ENCODE measurements around the gene PDIA3. TPM values are rescaled to one million over a fixed set of nuclear protein-coding genes. Genes with fewer than 3 reads are reported as not detected.
"Not testable (repeated sequence)": the region's sequence is repeated elsewhere in the genome, so short reads cannot be mapped to it uniquely, and the experiment has no call there.

Gene PDIA3
- total and polyA plus RNA-seq, 4 experiments from 2014 or later, result 232 to 411 (median 320) TPM

DNA sequence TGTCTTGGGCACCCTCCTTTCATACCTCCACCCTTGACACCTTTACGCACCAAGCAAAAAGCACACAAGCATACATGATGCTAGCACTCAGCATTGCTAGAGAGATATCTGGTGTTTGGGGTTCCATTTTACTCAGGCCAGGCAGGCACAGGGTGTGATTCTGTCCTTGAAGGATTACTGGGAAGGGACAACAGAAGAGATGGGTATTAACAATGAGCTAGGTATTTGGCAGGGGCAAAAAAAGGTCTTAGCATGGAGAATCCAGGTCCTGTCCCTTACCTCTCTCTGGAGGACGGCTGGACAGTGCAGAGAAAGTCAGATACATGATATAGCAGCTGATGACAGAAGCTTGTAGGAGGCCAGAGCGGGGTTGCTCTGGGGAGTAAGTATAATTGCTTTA is 50.3 kb downstream of the PDIA3 start:
- peak overlapping the region in 1 of 8 donors; percentile 22 for H3K4me3 Mint-ChIP-seq
- no peak for DNase-seq
- intact Hi-C loops (cut with micrococcal nuclease), result no loop called here
- CTCF ChIA-PET (ENCODE audit: partially characterized antibody), result interaction anchor here (3.1 kb wide), 1 partner anchor 20 kb away, joined by 11 read pairs; the partner anchor contains the start of gene ELL3
- Histone ChIP-seq H3K36me3 (ENCODE audit: insufficient read depth, low read length) (peaks cover 44% of the 10 kb centered on the region), H3K27me3 (ENCODE audit: insufficient read depth, low read length) (no peaks in the 10 kb centered on the region), H3K27ac (ENCODE audit: low read depth, low read length) (no peak overlapping the region), H3K4me3 (ENCODE audit: low read length in 2 of 2) (no peak overlapping the region), H3K9me3 (ENCODE audit: control insufficient read depth in 1 of 2, low read length in 2 of 2) (no peaks in the 10 kb centered on the region), H3K4me1 (ENCODE audit: insufficient read depth, low read length) (peaks cover 60% of the 10 kb centered on the region)
- H3K4me1 Mint-ChIP-seq, result peaks cover 34 to 88% (median 63%) of the 10 kb centered on the region in 4 donors
- H3K27me3 Mint-ChIP-seq, result no peaks in the 10 kb centered on the region
- POLR2A ChIA-PET (ENCODE audit: partially characterized antibody), result interaction anchor here (0.6 to 1.3 kb wide), 4 partner anchors 15 to 286 kb away, joined by 3 to 4 read pairs (median 3); partner anchors contain the start of genes ELL3 and MFAP1
- peaks cover 57 to 83% of the 10 kb centered on the region in 2 donors for H3K36me3 Mint-ChIP-seq
- H3K27ac Mint-ChIP-seq, result peak overlapping the region in 5 of 7 donors; percentile 19 to 82 (median 49)
- no peaks in the 10 kb centered on the region for H3K9me3 Mint-ChIP-seq

DNA sequence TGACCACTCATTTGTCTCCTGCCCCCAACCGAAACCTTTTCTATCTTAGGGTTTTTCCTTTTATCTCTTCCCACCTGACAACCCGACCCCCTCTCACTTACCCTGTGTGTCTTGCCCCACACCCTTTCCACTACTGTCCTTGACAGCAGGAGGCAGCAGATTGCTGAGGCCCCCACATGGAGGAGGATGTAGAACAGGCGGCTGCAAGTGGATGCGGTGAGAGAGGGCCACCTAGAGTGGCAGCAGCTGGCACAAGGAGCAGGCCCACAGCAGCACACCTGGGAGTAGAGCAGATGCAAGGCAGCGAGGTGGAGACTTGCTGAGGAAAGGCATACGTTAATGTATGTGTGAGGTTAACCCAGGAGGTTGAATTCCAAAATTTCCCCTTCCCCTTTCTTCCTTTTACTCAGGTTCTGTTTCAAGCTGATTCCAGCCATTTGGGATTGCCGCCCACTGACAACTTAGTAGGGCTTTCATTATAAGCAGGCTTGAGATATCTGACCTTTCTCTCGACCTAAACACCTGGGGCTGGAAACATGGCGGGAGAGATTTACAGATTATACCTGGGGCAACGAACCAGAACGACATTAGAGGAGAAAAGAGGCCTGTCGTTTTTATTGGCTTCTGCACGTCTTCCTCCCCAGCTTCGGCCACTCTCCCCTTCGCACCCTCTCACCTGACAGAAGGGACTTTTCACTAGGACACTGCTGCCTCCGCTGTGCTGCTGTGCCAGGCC is 53.1 kb downstream of the PDIA3 start:
- DNase-seq, result no peak
- H3K36me3 ChIP-seq (ENCODE audit: insufficient read depth, low read length), result peaks cover 37% of the 10 kb centered on the region
- H3K4me3 ChIP-seq (ENCODE audit: low read length in 2 of 2), result no peak overlapping the region
- POLR2A ChIA-PET (ENCODE audit: partially characterized antibody), result interaction anchor here (0.6 to 6.7 kb wide), 10 partner anchors 8 to 1592 kb away, joined by 3 to 92 read pairs (median 8); partner anchors contain the start of genes ELL3, MFAP1, PDIA3 and SERF2
- H3K4me1 Mint-ChIP-seq, result peaks cover 21 to 66% (median 50%) of the 10 kb centered on the region in 4 donors
- H3K36me3 Mint-ChIP-seq, result peaks cover 48 to 70% of the 10 kb centered on the region in 2 donors
- peaks cover 43% of the 10 kb centered on the region for H3K4me1 ChIP-seq (ENCODE audit: insufficient read depth, low read length)
- peak overlapping the region; percentile 76 for H3K27ac ChIP-seq (ENCODE audit: low read depth, low read length)
- H3K4me3 Mint-ChIP-seq, result peak overlapping the region in 5 of 8 donors; percentile 25 to 41 (median 36)
- no peaks in the 10 kb centered on the region for H3K27me3 Mint-ChIP-seq
- H3K27me3 ChIP-seq (ENCODE audit: insufficient read depth, low read length), result no peaks in the 10 kb centered on the region
- no peaks in the 10 kb centered on the region for H3K9me3 Mint-ChIP-seq
- no peaks in the 10 kb centered on the region for H3K9me3 ChIP-seq (ENCODE audit: control insufficient read depth in 1 of 2, low read length in 2 of 2)
- H3K27ac Mint-ChIP-seq, result peak overlapping the region; percentile 81 to 100 (median 99)
- CTCF ChIA-PET (ENCODE audit: partially characterized antibody), result no interaction called here
- intact Hi-C loops (cut with micrococcal nuclease), result no loop called here

DNA sequence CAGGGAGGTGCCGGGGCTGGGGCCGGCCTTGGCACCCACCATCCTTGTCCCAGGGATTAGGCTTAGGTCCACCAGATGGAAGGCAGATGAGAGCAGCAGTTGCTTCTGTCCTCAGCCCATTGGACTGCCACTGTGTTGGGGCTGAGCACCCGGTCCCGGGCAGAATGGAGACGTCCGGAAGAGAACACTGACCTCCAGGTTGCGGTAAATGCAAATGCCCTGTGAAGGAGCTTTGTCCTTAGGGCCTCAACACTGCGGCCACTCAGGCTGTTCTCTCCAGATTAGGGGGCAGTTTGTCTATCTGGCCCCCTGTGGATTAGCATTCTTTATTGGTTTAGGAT is 53.7 kb downstream of the PDIA3 start, which contains the start of gene SERINC4:
Gene SERINC4, minus strand, starts transcription at position 276 of the 341 bp plus-strand sequence. Its CDS starts 234 bp downstream, at position 42.
- Histone ChIP-seq H3K27ac (ENCODE audit: low read depth, low read length) (peak within 1 kb of the TSS; percentile 76), H3K36me3 (ENCODE audit: insufficient read depth, low read length) (peaks cover 37% of the 10 kb centered on the region), H3K27me3 (ENCODE audit: insufficient read depth, low read length) (no peaks in the 10 kb centered on the region), H3K4me1 (ENCODE audit: insufficient read depth, low read length) (peaks cover 38% of the 10 kb centered on the region), H3K4me3 (ENCODE audit: low read length in 2 of 2) (peak within 1 kb of the TSS; percentile 96 to 97), H3K9me3 (ENCODE audit: control insufficient read depth in 1 of 2, low read length in 2 of 2) (no peaks in the 10 kb centered on the region)
- Mint-ChIP-seq H3K9me3 (no peaks in the 10 kb centered on the region), H3K27ac (peak within 1 kb of the TSS; percentile 92 to 100 (median 99)), H3K36me3 (peaks cover 48 to 70% of the 10 kb centered on the region in 2 donors), H3K27me3 (no peaks in the 10 kb centered on the region), H3K4me3 (peak within 1 kb of the TSS; percentile 98 to 100 (median 100)), H3K4me1 (peaks cover 18 to 60% (median 45%) of the 10 kb centered on the region in 4 donors)
- ChIA-PET POLR2A (ENCODE audit: partially characterized antibody) (interaction anchor here (0.6 to 6.7 kb wide), 18 partner anchors 8 to 1592 kb away, joined by 3 to 92 read pairs (median 5); partner anchors contain the start of genes ELL3, MFAP1, PDIA3 and SERF2), CTCF (ENCODE audit: partially characterized antibody) (interaction anchor here (1.3 kb wide), 2 partner anchors 23 to 29 kb away, joined by 4 to 6 read pairs; partner anchors contain the start of gene ELL3)
- intact Hi-C loops (cut with micrococcal nuclease), result loop anchor here (1.0 kb wide), 3 partner anchors 8 to 24 kb away; partner anchors contain the start of genes MFAP1 and SERF2
- no peak for DNase-seq

DNA sequence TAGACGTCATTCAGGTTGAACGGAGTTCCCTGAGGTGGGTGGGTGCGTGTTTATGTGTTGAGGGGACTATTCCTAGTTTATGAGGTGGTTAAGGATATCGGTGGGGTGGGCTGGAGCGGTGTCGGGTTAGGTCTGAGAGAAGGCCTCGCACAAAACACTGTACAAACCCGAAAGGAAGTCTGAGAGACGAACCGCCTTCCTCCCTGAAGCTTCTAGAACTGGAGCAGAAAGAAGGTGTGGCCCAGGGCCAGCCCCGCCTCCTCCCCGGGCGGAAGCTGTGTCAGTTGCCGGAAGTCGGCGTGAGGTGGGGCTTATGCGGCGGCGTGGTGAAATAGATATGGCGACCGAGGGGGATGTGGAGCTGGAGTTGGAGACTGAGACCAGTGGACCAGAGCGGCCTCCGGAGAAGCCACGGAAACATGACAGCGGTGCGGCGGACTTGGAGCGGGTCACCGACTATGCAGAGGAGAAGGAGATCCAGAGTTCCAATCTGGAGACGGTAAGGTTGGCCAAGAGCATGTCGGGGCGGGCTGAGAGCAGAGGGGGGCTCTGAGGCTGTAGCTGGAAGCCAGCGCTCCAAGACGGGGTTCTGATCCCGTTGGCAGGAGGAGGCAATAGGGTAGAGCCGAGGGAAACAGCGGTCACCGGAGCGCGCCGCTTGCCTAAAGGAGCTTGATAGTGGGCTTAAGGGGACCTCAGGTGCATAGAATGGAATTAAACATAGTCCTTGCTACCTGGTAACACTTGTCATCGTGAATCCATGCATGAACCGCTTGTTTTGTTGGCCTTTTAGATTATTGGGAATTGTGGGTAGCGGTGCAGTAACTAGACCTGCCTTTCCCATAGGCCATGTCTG is 54.3 kb downstream of the PDIA3 start, which contains the start of gene HYPK:
Gene HYPK, plus strand, starts transcription at position 314 of the 856 bp plus-strand sequence. Its CDS starts 24 bp downstream, at position 338.
- H3K4me3 ChIP-seq (ENCODE audit: low read length in 2 of 2), result peak within 1 kb of the TSS; percentile 96 to 97
- Mint-ChIP-seq H3K4me3 (peak within 1 kb of the TSS; percentile 98 to 100 (median 100)), H3K27ac (peak within 1 kb of the TSS; percentile 92 to 100 (median 99)), H3K4me1 (peaks cover 16 to 55% (median 39%) of the 10 kb centered on the region in 4 donors), H3K9me3 (no peaks in the 10 kb centered on the region), H3K27me3 (no peaks in the 10 kb centered on the region), H3K36me3 (peaks cover 49 to 69% of the 10 kb centered on the region in 2 donors)
- no peaks in the 10 kb centered on the region for H3K27me3 ChIP-seq (ENCODE audit: insufficient read depth, low read length)
- peaks cover 34% of the 10 kb centered on the region for H3K36me3 ChIP-seq (ENCODE audit: insufficient read depth, low read length)
- intact Hi-C loops (cut with micrococcal nuclease), result loop anchor here (1.0 kb wide), 3 partner anchors 8 to 24 kb away; partner anchors contain the start of genes MFAP1 and SERF2
- POLR2A ChIA-PET (ENCODE audit: partially characterized antibody), result interaction anchor here (0.6 to 6.7 kb wide), 22 partner anchors 9 to 1593 kb away, joined by 3 to 92 read pairs (median 4); partner anchors contain the start of genes ELL3, GOLM2, MFAP1 and PDIA3
- CTCF ChIA-PET (ENCODE audit: partially characterized antibody), result interaction anchor here (1.1 to 1.3 kb wide), 3 partner anchors 10 to 30 kb away, joined by 4 to 6 read pairs (median 4); partner anchors contain the start of gene ELL3
- peak; percentile 90 to 94 (median 91) for DNase-seq
- H3K4me1 ChIP-seq (ENCODE audit: insufficient read depth, low read length), result peaks cover 32% of the 10 kb centered on the region
- peak within 1 kb of the TSS; percentile 76 for H3K27ac ChIP-seq (ENCODE audit: low read depth, low read length)
- H3K9me3 ChIP-seq (ENCODE audit: control insufficient read depth in 1 of 2, low read length in 2 of 2), result no peaks in the 10 kb centered on the region

DNA sequence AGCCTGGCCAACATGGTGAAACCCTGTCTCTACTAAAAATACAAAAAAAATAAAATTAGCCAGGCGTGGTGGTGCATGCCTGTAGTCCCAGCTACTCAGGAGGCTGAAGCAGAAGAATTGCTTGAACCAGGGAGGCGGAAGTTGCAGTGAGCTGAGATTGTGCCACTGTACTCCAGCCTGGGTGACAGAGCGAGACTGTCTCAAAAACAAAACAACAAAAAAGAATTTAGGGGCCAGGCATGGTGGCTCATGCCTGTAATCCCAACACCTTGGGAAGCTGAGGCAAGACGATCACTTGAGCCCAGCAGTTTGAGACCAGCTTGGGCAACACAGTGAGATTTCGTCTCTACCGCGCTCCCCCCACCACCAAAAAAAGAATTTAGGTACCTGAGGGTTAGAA is 56.4 kb downstream of the PDIA3 start:
- Mint-ChIP-seq H3K27ac (peak overlapping the region in 2 of 7 donors; percentile 1 to 92), H3K36me3 (peaks cover 52 to 71% of the 10 kb centered on the region in 2 donors), H3K4me1 (peaks cover 16 to 39% (median 30%) of the 10 kb centered on the region in 4 donors)
- H3K27ac ChIP-seq (ENCODE audit: low read depth, low read length); H3K27me3 ChIP-seq (ENCODE audit: insufficient read depth, low read length); intact Hi-C loops (cut with micrococcal nuclease); H3K9me3 Mint-ChIP-seq; H3K4me3 ChIP-seq (ENCODE audit: low read length in 2 of 2); H3K27me3 Mint-ChIP-seq; H3K9me3 ChIP-seq (ENCODE audit: control insufficient read depth in 1 of 2, low read length in 2 of 2); H3K4me3 Mint-ChIP-seq; DNase-seq: not testable (repeated sequence)
- CTCF ChIA-PET (ENCODE audit: partially characterized antibody), result interaction anchor here (0.8 kb wide), 1 partner anchor 25 kb away, joined by 3 read pairs; no protein-coding TSS in a partner anchor
- peaks cover 29% of the 10 kb centered on the region for H3K4me1 ChIP-seq (ENCODE audit: insufficient read depth, low read length)
- POLR2A ChIA-PET (ENCODE audit: partially characterized antibody), result interaction anchor here (4.4 to 6.7 kb wide), 2 partner anchors 11 to 21 kb away, joined by 62 to 92 read pairs; partner anchors contain the start of genes MFAP1, SERF2 and WDR76
- H3K36me3 ChIP-seq (ENCODE audit: insufficient read depth, low read length), result peaks cover 34% of the 10 kb centered on the region

DNA sequence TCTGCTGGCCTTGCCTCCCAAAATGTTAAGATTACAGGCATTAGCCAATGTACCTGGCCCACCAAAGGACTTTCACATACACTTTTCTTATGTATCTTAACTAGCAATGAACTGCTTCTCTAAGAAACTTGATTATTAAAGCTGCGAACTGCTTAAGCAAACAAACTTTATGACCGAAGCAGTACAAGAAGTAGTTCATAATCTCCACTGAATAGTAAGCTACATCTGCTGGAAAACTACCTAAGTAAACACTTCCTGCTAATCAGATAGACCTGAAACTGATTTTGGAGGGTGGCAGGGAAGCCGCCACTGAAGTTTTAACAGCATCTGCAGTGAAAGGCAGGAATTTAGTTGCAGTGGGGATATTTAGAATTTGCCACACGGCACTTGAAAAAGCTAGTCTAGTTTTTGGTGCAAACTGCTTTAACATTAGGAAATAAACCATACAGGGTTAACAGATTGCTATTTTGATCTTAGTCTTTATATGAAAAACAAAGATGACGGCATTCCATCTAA is 62.3 kb downstream of the PDIA3 start:
- no peaks in the 10 kb centered on the region for H3K27me3 Mint-ChIP-seq
- no peak overlapping the region for H3K4me3 ChIP-seq (ENCODE audit: low read length in 2 of 2)

More for the DNA sequence above, 62.3 kb downstream of the PDIA3 start:
- H3K36me3 Mint-ChIP-seq, result peaks cover 46 to 71% of the 10 kb centered on the region in 2 donors
- H3K9me3 Mint-ChIP-seq, result no peaks in the 10 kb centered on the region
- Histone ChIP-seq H3K4me1 (ENCODE audit: insufficient read depth, low read length) (no peaks in the 10 kb centered on the region), H3K27ac (ENCODE audit: low read depth, low read length) (no peak overlapping the region), H3K36me3 (ENCODE audit: insufficient read depth, low read length) (peaks cover 69% of the 10 kb centered on the region), H3K27me3 (ENCODE audit: insufficient read depth, low read length) (no peaks in the 10 kb centered on the region), H3K9me3 (ENCODE audit: control insufficient read depth in 1 of 2, low read length in 2 of 2) (no peaks in the 10 kb centered on the region)
- no peak for DNase-seq
- intact Hi-C loops (cut with micrococcal nuclease), result no loop called here
- CTCF ChIA-PET (ENCODE audit: partially characterized antibody), result interaction anchor here (0.6 to 1.6 kb wide), 2 partner anchors 15 to 27 kb away, joined by 3 to 4 read pairs; no protein-coding TSS in a partner anchor
- H3K4me3 Mint-ChIP-seq, result no peak overlapping the region
- no peaks in the 10 kb centered on the region for H3K4me1 Mint-ChIP-seq
- no peak overlapping the region for H3K27ac Mint-ChIP-seq
- POLR2A ChIA-PET (ENCODE audit: partially characterized antibody), result interaction anchor here (1.1 to 2.3 kb wide), 3 partner anchors 8 to 1390 kb away, joined by 3 to 10 read pairs (median 9); partner anchors contain the start of genes HYPK, SERF2 and SERINC4

Data from CD4-positive, alpha-beta memory T cell (primary cell).